NCI-H1417 treated with DMSO at 0.1 percent for 48 hours (cell line): ENCODE data around the gene NPIPB2.
"Not testable (repeated sequence)": the region's sequence is repeated elsewhere in the genome, so short reads cannot be mapped to it uniquely, and the experiment has no call there.

ENCODE experiments used
- DNase-seq: peaks from one replicate; lab custom pipeline; 2025; lab: John Stamatoyannopoulos, UW

NPIPB2 gene

DNA sequence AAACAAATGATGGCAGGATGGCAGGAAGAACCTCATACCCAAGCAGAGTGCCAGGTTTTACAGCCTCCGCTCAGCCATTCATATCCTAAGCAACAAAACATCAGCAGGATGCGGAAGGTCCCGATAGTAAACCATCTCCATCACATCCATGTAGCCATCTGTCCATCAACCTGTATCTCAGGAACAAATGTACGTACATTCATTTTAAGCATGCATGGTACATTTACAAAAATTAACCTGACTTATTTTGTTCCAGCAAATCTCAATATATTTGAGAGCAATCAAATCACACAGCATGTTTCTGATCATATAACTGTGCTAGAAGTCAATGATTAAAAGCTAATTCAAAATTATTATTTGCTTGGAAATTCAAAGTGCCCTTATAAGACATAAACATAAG lies at the start of gene NPIPB2:
Gene NPIPB2, minus strand, starts transcription at position 101 of the 400 bp plus-strand sequence. Its CDS starts 0 bp downstream, at position 101.
- DNase-seq: not testable (repeated sequence)

DNA sequence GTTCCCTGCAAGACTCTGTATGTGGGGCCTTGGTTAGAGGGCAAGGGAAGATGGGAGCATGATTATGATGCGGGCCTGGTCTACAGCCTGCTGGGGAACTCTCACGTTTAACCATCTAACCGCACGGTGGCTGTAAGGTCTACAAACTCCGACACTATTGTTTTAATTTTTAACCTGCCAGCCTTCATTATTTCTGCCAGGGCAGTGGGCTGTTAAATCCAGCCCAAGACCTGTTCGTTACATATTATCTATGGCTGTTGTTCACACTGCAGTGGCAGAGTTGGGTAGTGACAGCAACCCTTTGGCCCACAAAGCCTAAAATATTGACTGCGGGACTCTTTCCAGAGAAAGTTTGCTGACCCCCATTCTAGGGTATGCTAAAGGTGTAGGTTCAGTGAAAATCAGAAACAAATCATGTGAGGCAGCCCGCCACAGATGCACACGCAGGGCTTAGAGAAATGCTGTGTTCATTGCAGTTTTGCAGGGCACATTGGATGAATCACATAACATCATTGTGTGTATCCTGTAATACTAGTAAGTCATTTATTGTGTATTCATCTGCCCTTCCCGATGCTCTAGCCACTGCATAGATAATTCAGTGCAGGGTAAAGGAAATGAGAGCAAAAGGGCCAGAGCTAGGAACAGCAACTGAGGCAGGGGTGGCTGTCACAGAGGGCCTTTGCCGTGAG lies 49.0 kb upstream of the NPIPB2 start:
- DNase-seq: no peak

DNA sequence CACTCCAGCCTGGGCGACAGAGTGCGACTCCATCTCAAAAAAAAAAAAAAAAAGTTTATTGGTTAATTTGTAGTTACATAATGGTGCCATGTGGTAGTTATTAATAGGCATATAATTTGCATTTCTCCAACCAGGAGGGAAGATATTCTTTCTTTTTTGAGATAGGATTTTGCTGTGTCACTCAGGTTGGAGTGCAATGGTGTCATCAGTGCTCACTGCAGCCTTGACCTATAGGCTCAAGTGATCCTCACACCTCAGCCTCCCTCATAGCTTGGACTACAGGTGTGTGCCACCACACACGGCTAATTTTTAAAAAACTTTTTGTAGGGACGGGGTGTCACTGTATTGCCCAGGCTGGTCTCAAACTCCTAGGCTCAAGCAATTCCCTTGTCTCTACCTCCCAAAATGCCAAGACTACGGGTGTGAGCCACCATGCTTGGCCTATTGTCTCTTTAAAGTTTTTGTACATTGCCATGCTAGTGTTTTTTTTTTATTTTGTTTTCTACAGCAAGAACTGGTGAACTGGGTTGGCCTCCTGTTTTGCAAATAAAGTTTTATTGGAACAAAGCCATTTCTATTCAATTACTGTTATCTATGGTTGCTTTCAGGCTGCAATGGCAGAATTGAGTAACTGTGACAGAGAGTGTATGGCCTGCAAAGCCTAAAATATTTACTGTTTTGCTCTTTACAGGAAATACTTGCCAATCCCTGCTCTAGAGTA lies 46.6 kb upstream of the NPIPB2 start:
- no peak for DNase-seq

DNA sequence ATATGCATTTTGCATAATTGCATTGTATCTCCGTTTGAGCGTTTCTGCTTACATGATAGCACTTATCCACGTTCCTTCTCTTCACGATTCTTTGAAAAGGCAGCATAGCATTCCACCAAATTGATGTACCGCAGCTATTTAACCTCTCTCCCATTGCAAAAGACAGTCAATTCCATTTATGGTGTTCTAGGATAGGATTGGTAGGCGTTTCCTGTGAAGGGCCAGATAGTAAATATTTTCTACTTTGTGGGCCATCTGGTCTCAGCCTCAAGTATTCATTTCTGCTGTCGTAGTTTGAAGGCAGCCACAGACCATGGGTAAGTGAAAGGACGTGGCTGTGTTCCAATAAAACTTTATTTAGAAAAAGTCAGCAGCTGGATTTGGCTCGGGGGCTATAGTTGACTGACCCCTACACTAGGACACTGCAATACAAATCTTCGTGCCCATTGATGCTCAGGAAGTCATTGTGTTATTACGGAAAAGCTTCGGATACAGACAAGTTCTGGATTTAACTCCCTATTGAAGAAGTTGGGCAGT lies 44.7 kb upstream of the NPIPB2 start:
- DNase-seq: no peak

DNA sequence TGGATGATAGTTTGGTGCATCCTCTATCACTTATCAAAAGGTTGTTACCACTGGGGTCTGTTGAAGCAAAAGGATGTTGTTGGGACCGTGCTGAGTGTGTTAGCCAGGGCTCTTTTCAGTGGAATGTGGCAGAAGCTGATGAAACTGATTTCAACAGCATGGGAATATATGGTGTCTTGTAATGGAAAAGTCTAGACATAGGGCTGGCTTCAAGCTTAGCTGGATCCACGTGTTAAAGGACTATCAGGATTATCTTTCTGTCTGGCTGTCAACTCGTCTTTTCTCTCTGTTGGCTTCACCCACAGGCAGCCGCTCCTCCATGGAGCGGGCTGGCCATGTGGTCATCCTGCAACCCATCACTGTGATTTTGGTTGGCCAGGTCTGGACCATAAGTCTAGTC lies 43.4 kb upstream of the NPIPB2 start:
- DNase-seq: no peak

DNA sequence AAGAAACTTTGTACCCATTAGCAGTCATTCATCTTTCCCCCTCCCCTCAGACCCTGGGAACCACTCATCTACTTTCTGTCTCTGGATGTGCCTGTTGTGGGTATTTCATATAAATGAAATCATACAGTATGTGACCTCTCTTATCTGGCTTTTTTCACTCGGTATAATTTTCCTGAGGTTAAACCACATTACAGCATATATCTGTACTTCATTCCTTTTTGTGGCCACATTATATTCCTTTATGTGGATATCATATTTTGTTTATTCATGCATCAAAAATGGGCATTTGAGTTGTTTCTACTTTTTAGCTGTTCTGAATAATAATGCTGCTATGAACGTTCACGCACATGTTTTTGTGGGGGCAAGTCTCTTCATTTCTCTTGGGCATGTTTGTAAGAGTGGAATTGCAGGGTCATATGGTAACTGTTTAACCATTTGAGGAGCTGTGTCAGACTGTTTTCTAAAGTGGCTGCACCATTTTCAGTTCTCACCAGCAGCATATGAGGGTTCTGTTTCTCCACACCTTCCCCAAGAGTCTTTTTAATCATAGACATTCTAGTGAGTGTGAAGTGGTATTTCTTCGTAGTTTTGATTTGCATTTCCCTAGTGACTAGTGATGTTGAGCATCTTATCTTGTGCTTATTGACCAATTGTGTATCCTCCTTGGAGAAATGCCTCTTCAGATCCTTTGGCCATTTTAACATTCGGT lies 38.4 kb upstream of the NPIPB2 start:
- DNase-seq: no peak

DNA sequence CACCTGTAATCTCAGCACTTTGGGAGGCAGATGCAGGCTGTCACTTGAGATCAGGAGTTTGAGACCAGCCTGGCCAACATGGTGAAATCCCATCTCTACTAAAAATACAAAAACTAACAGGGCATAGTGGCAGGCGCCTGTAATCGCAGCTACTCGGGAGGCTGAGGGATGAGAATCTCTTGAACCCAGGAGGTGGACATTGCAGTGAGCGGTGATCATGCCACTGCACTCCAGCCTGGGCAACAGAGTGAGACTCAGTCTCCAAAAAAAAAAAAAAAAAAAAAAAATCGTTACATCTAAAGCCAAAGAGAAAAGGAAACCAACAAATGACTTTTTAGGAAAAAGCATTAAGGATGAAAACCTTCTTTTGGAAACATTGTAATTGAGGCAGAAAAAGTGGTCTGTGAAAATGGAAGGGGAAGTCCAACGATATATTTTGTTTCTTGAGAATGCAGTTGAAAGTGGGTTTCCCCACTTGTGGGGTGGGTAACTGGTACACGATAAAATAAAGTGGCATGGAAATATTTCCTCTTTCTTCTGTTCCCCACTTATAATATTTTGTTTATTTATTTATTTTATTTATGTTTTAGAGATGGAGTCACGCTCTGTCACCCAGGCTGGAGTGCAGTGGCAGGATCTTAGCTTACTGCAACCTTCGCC lies 37.3 kb upstream of the NPIPB2 start:
- no peak for DNase-seq

DNA sequence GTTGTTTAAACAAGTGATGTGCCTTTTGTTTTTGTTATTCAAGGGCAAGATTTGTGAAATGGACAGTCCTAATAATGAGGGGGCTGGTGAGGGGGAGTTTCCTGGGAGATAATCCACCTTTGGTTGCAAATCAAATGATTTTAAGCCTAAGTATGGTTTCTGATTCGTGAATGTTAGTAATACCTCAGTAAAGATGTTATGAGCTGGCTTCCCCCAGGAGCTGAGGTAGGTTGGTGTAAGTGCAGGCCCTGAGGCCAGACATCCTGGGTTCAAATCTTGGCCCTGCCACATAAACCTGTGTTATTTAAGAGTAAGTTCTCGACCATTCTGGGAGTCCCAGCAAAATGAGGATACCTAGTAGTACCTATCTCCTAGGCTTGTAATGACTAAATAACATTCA lies 36.2 kb upstream of the NPIPB2 start:
- no peak for DNase-seq

DNA sequence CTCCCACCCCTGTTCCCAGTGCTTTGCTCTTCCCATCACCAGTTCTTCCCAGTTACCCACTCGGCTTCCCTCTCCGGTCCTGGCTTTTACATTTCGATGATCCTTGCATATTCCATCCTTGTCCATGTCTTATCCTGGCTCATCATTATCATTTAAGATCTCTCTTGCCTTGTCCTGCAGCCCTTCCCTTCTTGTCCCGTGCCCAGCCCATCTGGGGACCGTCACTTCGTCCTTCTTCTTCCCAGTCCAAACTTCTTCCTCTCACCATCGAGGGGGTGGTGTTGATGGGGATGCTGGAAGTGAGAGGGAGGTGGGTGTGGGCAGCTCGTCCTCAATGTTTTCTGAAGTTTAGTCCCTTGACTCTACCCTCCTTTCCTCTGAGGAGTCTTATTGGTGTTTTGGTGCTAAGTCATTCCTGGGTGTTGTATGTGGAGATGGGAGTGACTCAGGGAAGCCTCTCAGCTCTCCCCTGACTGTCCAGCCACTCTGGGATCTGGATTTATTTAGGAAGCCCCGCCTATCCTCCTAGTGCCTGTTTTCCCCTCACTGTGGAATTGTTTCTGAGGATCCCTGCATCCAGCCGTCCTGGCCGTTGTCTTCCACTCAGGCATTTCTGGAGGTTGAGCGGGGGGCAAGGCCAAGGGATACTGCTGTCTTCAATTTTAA lies 35.7 kb upstream of the NPIPB2 start:
- DNase-seq: no peak

DNA sequence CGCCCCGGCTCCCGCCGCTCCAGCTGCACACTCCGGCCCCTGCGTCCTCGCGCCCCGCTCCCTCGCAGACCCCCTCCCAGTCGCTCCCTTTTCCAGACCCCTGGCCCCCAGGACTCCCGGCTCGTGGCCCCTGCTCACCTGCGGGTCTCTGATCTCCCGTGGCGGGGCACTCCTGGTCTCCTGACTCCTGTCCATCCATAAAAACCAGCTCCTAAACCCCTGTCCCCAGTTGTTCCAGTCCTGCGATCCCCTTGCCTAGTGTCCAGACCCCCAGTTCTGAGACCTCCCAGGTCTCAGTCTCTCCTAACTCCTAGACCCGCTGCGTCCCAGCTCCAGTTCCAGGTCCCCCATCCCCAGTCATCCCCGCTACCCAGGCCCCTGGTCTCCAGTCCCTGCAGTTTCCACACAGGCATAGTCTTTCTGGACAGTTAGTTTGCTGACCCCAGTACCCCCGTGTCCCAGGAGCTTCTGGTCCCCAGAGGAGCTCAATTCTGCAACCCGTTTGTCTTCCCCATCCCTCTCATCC lies 35.1 kb upstream of the NPIPB2 start:
- no peak for DNase-seq

DNA sequence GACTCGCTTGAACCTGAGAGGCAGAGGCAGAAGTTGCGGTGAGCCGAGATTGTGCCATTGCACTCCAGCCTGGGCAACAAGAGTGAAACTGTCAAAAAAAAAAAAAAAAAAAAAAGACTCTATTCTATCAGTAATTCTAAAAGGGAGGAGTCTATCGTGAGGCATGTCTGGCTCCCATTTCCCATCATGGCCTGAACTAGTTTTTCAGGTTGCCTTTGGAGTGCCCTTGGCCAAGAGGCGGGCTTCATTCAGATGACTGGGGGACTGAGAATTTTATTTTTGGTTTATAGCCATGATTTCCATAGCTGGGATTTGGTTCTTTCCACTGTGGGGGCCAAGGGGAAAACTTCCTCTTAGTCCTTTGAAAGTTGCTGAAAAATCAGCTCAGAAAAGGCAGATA lies 31.2 kb upstream of the NPIPB2 start:
- DNase-seq: no peak

DNA sequence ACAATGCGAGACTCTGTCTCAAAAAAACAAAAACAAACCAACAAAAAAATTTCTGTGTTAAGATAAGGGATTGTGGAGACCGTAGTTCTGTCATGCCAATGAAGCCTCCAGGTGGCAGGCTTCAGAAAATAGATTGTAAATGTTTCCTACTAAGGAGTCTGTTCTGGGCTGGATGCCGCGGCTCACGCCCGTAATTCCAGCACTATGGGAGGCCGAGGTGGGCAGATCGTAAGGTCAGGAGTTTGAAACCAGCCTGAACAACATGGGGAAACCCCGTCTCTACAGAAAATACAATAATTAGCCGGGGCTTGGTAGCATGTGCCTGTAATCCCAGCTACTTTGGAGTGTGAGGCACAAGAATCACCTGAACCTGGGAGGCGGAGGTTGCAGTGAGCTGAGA lies 30.3 kb upstream of the NPIPB2 start:
- DNase-seq: no peak

DNA sequence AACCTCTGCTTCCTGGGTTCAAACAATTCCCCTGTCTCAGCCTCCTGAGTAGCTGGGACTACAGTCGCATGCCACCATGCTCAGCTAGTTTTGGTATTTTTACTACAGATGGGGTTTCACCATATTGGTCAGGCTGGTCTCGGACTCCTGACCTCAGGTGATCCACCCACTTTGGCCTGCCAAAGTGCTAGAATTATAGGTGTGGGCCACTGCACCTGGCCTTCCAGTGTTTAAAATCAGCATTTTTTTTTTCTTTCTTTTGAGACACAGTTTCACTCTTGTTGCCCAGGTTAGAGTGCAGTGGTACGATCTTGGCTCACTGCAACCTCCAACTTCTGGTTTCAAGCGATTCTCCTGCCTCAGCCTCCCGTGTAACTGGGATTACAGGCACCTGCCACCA lies 28.4 kb upstream of the NPIPB2 start:
- not testable (repeated sequence) for DNase-seq

DNA sequence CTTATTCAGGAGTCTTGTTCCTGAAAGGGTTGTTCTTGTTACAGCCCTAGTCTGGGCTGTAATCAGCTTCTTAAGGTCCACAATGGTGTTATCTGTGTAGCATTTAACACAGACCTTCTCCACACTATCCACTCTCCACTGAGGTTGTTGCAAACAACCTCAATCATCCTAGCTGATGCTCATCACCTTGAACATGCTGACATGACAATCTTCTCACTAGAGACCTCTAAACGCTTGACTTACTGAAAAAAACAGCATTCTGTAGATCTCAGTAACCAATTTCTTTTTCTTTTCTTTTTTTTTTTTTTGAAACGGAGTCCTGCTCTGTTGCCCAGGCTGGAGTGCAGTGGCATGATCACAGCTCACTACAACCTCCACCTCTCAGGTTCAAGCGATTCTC lies 26.7 kb upstream of the NPIPB2 start:
- DNase-seq: no peak

DNA sequence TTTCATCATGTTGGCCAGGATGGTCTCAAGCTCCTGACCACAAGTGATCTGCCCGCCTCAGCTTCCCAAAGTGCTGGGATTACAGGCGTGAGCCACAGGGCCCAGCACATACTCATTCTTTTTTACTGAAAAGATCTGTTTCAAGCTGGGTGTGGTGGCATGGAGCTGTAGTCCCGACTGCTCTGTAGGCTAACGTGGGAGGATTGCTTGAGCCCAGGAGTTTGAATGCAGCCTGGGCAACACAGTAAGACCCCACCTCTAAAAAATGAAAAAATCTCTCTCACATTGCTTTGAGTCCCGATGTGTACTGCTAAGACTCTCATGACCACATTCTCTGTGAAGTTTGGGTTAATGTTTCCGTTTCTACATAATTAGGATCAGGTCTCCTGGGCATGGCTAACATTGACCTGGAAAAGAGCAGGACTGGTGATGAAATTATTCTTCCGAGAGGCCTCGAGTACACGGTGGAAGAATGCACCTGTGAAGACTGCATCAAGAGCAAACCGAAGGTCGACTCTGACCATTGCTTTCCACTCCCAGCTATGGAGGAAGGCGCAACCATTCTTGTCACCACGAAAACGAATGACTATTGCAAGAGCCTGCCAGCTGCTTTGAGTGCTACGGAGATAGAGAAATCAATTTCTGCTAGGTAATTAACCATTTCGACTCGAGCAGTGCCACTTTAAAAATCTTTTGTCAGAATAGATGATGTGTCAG lies 25.5 kb upstream of the NPIPB2 start:
- no peak for DNase-seq

DNA sequence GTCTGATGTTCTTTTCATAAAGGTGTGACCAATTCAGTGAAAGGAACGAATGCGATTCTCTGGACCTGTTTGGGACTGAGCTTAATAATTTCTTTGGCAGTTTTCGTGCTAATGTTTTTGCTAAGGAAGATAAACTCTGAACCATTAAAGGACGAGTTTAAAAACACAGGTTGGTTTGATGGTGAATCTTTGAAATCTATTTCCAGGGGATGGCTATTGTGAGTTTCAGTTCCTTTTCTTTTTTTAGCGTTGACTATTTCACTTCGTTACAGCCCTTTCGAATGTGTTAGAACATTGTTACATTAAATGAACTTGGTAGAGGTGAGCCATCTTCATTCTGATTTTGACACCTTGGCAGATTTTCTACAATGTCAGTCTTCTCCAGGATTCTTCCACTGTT lies 24.3 kb upstream of the NPIPB2 start:
- no peak for DNase-seq

DNA sequence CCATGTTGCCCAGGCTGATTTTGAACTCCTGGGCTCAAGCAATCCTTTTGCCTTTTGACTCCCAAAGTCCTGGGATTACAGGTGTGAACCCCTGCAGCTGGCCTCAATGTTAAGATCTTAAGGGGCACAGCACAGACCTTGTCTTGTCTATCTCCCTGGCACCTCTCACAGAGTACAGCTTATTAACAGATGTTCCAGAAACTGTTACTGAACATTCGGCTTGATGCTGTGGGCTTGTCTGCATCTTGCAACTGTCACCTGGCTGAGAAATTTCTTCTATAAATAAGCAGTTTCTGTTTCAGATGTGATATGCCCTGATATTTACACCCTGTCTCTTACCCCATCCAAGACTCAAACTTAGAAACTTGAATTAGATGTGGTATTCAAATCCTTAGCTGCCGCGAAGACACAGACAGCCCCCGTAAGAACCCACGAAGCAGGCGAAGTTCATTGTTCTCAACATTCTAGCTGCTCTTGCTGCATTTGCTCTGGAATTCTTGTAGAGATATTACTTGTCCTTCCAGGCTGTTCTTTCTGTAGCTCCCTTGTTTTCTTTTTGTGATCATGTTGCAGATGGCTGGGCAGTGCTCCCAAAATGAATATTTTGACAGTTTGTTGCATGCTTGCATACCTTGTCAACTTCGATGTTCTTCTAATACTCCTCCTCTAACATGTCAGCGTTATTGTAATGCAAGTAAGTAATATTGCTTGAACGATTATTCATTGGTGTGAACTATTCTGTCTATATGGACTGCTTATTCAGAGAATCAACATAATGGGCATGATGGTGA lies 23.1 kb upstream of the NPIPB2 start, which contains the start of gene TNFRSF17:
Gene TNFRSF17, plus strand, starts transcription at position 450 of the 791 bp plus-strand sequence. Its CDS starts 115 bp downstream, at position 565.
- DNase-seq: no peak

DNA sequence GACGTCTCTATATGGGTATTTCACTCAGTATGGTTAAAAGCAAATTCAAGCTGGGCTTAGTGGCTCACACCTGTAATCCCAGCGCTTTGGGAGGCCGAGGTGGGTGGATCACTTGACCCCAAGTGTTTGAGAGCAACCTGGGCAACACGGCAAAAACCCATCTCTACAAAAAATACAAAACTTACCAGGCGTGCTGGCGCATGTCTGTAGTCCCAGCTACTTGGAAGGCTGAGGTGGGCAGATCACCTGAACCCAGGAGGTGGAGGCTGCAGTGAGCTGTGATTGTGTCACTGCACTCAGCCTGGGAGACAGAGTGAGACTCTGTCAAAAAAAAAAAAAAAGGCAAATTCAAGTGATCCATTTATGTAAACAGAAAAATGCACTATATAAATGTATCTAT lies 21.9 kb upstream of the NPIPB2 start:
- DNase-seq: no peak

DNA sequence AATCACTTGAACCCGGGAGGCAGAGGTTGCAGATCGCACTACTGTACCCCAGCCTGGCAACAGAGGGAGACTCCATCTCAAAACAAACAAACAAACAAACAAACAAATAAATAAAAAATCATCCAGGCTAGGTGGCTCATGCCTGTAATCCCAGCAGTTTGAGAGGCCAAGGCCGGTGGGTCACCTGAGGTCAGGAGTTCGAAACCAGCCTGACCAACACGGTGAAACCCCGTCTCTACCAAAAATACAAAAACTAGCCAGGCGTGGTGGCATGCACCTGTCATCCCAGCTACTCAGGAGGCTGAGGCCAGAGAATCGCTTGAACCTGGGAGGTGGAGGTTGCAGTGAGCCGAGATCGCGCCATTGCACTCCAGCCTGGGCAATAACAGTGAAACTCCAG lies 21.1 kb upstream of the NPIPB2 start:
- DNase-seq: not testable (repeated sequence)

DNA sequence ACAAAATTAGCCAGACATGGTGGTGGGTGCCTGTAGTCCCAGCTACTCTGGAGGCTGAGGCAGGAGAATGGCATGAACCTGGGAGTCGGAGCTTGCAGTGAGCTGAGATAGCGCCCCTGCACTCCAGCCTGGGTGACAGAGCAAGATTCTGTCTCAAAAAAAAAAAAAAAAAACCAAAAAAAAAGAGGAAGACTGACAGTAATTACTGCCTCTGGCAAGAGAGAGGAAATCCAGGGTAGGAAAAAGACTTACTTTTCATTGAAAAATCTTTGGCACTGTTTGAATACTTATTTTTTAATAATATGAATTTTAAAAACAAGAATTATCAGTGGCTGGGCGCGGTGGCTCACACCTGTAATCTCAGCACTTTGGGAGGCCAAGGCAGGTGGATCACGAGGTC lies 20.6 kb upstream of the NPIPB2 start:
- DNase-seq: not testable (repeated sequence)
